Measurements from ENCODE around the gene ADGRG6. TPM values are rescaled to one million over a fixed set of nuclear protein-coding genes. Genes with fewer than 3 reads are reported as not detected.

The ADGRG6 gene
- total and polyA plus RNA-seq, 2 donors (not counting 1 experiment from before 2014, with no cell fraction given) = 49.9 to 67.2 TPM

- Histone ChIP-seq H2AFZ (ENCODE audit: low read length) (no peak overlapping the region), H3K9ac (ENCODE audit: insufficient read depth, low read length) (no peak overlapping the region), H4K20me1 (ENCODE audit: control insufficient read depth, extremely low read depth, insufficient read depth, low read length) (no peaks in the 10 kb centered on the region), H3K9me3 (ENCODE audit: control insufficient read depth, insufficient read depth, low read depth, low read length) (no peaks in the 10 kb centered on the region), H3K79me2 (ENCODE audit: control insufficient read depth, insufficient read depth, low read length) (no peaks in the 10 kb centered on the region), H3K27me3 (ENCODE audit: control insufficient read depth, insufficient read depth, low read length) (no peaks in the 10 kb centered on the region), H3K27ac (ENCODE audit: insufficient read depth, low read length) (no peak overlapping the region), H3K4me2 (ENCODE audit: extremely low read depth, insufficient read depth, low read length) (no peak overlapping the region), H3K4me3 (replicated peaks in 1 of 4; ENCODE audit: control extremely low read depth in 1 of 4, insufficient read depth in 1 of 4, low read depth in 3 of 4, low read length in 4 of 4) (no peak overlapping the region), H3K36me3 (ENCODE audit: control insufficient read depth, insufficient read depth, low read length) (no peaks in the 10 kb centered on the region), H3K4me1 (ENCODE audit: control insufficient read depth, extremely low read depth, insufficient read depth, low read length) (no peaks in the 10 kb centered on the region)
- TF ChIP-seq, protein P1, sequence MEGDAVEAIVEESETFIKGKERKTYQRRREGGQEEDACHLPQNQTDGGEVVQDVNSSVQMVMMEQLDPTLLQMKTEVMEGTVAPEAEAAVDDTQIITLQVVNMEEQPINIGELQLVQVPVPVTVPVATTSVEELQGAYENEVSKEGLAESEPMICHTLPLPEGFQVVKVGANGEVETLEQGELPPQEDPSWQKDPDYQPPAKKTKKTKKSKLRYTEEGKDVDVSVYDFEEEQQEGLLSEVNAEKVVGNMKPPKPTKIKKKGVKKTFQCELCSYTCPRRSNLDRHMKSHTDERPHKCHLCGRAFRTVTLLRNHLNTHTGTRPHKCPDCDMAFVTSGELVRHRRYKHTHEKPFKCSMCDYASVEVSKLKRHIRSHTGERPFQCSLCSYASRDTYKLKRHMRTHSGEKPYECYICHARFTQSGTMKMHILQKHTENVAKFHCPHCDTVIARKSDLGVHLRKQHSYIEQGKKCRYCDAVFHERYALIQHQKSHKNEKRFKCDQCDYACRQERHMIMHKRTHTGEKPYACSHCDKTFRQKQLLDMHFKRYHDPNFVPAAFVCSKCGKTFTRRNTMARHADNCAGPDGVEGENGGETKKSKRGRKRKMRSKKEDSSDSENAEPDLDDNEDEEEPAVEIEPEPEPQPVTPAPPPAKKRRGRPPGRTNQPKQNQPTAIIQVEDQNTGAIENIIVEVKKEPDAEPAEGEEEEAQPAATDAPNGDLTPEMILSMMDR (conservative IDR thresholded peaks at IDR 0.05 in 1 of 2, IDR thresholded peaks at IDR 0.05 in 1 of 2; ENCODE audit: low read depth in 1 of 2, low read length in 2 of 2) = no peak
- TF ChIP-seq EZH2 (IDR thresholded peaks at IDR 0.05; ENCODE audit: low read length, missing control alignments) = no peak
- peak; percentile 28 to 44 for DNase-seq (ENCODE audit: low read depth in 2 of 2)
Observed at GRCh38 chr6:142478117-142478516, 176.3 kb downstream of the ADGRG6 start.

DNA sequence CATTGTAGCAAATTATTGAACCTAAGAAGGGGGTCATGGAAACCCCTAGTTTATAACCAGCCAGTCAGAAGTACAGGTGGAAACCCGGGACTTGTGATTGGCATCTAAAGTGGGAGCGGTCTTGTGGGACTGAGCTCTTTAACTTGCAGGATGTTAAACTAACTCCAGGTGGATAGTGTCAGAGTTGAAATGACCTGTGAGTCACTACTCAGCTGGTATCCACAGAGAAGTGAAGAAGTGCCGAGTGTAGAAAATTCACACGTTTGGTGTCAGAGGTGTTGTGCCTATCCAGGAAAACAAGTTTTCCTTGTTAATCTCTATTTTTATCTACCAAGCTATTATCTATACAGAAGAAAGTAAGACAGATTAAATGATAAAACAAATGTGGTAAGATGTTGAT lies 179.7 kb downstream of the ADGRG6 start:
- Histone ChIP-seq H3K36me3 (ENCODE audit: control insufficient read depth, insufficient read depth, low read length) (no peaks in the 10 kb centered on the region), H3K9me3 (ENCODE audit: control insufficient read depth, insufficient read depth, low read depth, low read length) (no peaks in the 10 kb centered on the region), H3K27ac (ENCODE audit: insufficient read depth, low read length) (no peak overlapping the region), H4K20me1 (ENCODE audit: control insufficient read depth, extremely low read depth, insufficient read depth, low read length) (no peaks in the 10 kb centered on the region), H3K27me3 (ENCODE audit: control insufficient read depth, insufficient read depth, low read length) (no peaks in the 10 kb centered on the region), H3K4me3 (replicated peaks in 1 of 4; ENCODE audit: control extremely low read depth in 1 of 4, insufficient read depth in 1 of 4, low read depth in 3 of 4, low read length in 4 of 4) (no peak overlapping the region), H3K4me2 (ENCODE audit: extremely low read depth, insufficient read depth, low read length) (no peak overlapping the region), H3K4me1 (ENCODE audit: control insufficient read depth, extremely low read depth, insufficient read depth, low read length) (no peaks in the 10 kb centered on the region), H2AFZ (ENCODE audit: low read length) (no peak overlapping the region), H3K9ac (ENCODE audit: insufficient read depth, low read length) (no peak overlapping the region), H3K79me2 (ENCODE audit: control insufficient read depth, insufficient read depth, low read length) (no peaks in the 10 kb centered on the region)
- no peak for TF ChIP-seq EZH2 (IDR thresholded peaks at IDR 0.05; ENCODE audit: low read length, missing control alignments)
- TF ChIP-seq, protein P1 (conservative IDR thresholded peaks at IDR 0.05 in 1 of 2, IDR thresholded peaks at IDR 0.05 in 1 of 2; ENCODE audit: low read depth in 1 of 2, low read length in 2 of 2) = no peak
- no peak for DNase-seq (ENCODE audit: low read depth in 2 of 2)

DNA sequence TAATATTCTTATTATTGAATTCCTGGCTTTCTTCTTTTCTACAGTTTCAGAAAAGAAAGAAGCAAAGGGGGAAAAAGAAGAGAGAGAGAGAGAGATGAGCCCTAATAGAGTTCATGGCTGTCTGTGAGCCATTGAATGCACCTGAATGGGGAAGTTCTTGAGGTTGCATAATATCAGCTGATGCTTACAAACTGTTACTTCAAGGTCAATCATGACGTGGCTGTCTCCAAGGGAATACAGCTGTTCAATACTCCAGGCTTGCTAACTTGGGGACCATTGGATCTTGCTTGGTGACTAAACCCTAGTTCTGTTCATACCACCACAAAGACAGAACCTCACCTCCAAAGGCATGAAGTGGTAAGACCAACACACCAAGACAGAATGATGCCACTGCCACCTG lies 180.4 kb downstream of the ADGRG6 start:
- no peak overlapping the region for H3K4me3 ChIP-seq (replicated peaks in 1 of 4; ENCODE audit: control extremely low read depth in 1 of 4, insufficient read depth in 1 of 4, low read depth in 3 of 4, low read length in 4 of 4)
- TF ChIP-seq EZH2 (IDR thresholded peaks at IDR 0.05; ENCODE audit: low read length, missing control alignments) = no peak
- TF ChIP-seq, protein P1 (conservative IDR thresholded peaks at IDR 0.05 in 1 of 2, IDR thresholded peaks at IDR 0.05 in 1 of 2; ENCODE audit: low read depth in 1 of 2, low read length in 2 of 2) = no peak
- no peaks in the 10 kb centered on the region for H3K27me3 ChIP-seq (ENCODE audit: control insufficient read depth, insufficient read depth, low read length)
- no peaks in the 10 kb centered on the region for H4K20me1 ChIP-seq (ENCODE audit: control insufficient read depth, extremely low read depth, insufficient read depth, low read length)
- no peaks in the 10 kb centered on the region for H3K79me2 ChIP-seq (ENCODE audit: control insufficient read depth, insufficient read depth, low read length)
- no peak for DNase-seq (ENCODE audit: low read depth in 2 of 2)
- H3K4me2 ChIP-seq (ENCODE audit: extremely low read depth, insufficient read depth, low read length) = no peak overlapping the region
- H3K27ac ChIP-seq (ENCODE audit: insufficient read depth, low read length) = no peak overlapping the region
- H3K9me3 ChIP-seq (ENCODE audit: control insufficient read depth, insufficient read depth, low read depth, low read length) = no peaks in the 10 kb centered on the region
- H3K4me1 ChIP-seq (ENCODE audit: control insufficient read depth, extremely low read depth, insufficient read depth, low read length) = no peaks in the 10 kb centered on the region
- H3K9ac ChIP-seq (ENCODE audit: insufficient read depth, low read length) = no peak overlapping the region
- no peak overlapping the region for H2AFZ ChIP-seq (ENCODE audit: low read length)
- no peaks in the 10 kb centered on the region for H3K36me3 ChIP-seq (ENCODE audit: control insufficient read depth, insufficient read depth, low read length)
